Measurements from ENCODE around the gene ABTB2.

GRCh38 chr11:34213366-34213765, 144.4 kb downstream of the ABTB2 start:
- no peak for TF ChIP-seq CTCF (IDR thresholded peaks at IDR 0.05; ENCODE audit: poor library complexity)
- no peak for TF ChIP-seq EZH2phosphoT487 (IDR thresholded peaks at IDR 0.05; ENCODE audit: low read depth, severe bottlenecking, unreplicated experiment)
- TF ChIP-seq EZH2 (IDR thresholded peaks at IDR 0.05; ENCODE audit: borderline replicate concordance), result no peak
